Spinal cord (tissue), 10 donors: Measurements from ENCODE around the gene ERC2. TPM values are rescaled to one million over a fixed set of nuclear protein-coding genes. Genes with fewer than 3 reads are reported as not detected.

ENCODE experiments used
- DNase-seq, 6 donors: peaks; one replicate each; pipeline versions ENCODE4 v3.0.0 to v3.0.0-alpha.2; 2013 to 2015; ENCODE audit warnings: low spot score in 6 of 6, low read depth in 4 of 6
- H3K27ac ChIP-seq: one replicate; pipeline ENCODE4 v1.5.1; 2013; ENCODE audit warnings: low read depth, low read length, control low read depth
- H3K27me3 ChIP-seq: one replicate; pipeline ENCODE4 v1.6.1; 2013; ENCODE audit warnings: low read length; ENCODE audit not compliant: control insufficient read depth, insufficient read depth
- H3K36me3 ChIP-seq: one replicate; pipeline ENCODE4 v1.6.1; 2013; ENCODE audit warnings: low read length; ENCODE audit not compliant: control insufficient read depth, insufficient read depth
- H3K4me1 ChIP-seq: one replicate; pipeline ENCODE4 v1.6.1; 2013; ENCODE audit warnings: low read length; ENCODE audit not compliant: control insufficient read depth, insufficient read depth
- H3K4me3 ChIP-seq: one replicate; pipeline ENCODE4 v1.5.1; 2013; ENCODE audit warnings: low read depth, low read length, control low read depth
- H3K9me3 ChIP-seq: one replicate; pipeline ENCODE4 v1.6.1; 2013; ENCODE audit warnings: low read length; ENCODE audit not compliant: control insufficient read depth, insufficient read depth
- WGBS: methylation state at CpG from one replicate; pipeline ENCODE4 v1.1.5; 2013; ENCODE audit warnings: missing lambda C conversion rate; ENCODE audit not compliant: insufficient coverage; 5-methylcytosine and 5-hydroxymethylcytosine counted together
- polyA plus RNA-seq, 2 donors: library from polyadenylated mRNA; unstranded; fragments of 120-200 nt; gene quantifications; one replicate each; pipeline ENCODE4 v1.2.1, GENCODE V29; 2013; ENCODE audit not compliant: insufficient read length in 2 of 2
- total RNA-seq, 2 donors: library from RNA; depleted of rRNA in 1 of 2; stranded (reverse); fragments of 120-200 nt in 1 of 2; fragments of >200 nt in 1 of 2; gene quantifications; one replicate each; pipeline versions ENCODE4 v1.2.3 to v1.2.4, GENCODE V29; 2013 to 2014
- donor health status: healthy.

Gene ERC2
- total and polyA plus RNA-seq, 4 donors: 24.0 to 51.3 (median 29.7) TPM

- Histone ChIP-seq H3K4me3 (no peak overlapping the region), H3K27me3 (no peaks in the 10 kb centered on the region), H3K36me3 (no peaks in the 10 kb centered on the region), H3K4me1 (no peaks in the 10 kb centered on the region), H3K9me3 (no peaks in the 10 kb centered on the region), H3K27ac (no peak overlapping the region)
- DNase-seq: no peak
- 71% methylated on average over 2 of the region's 4 CpGs for WGBS
These were observed 132.2 kb downstream of the ERC2 start for GRCh38 chr3:56336023-56336422.

- H3K27ac ChIP-seq: no peak overlapping the region
These were observed 143.8 kb downstream of the ERC2 start for GRCh38 chr3:56324473-56324872.

GRCh38 chr3:56323986-56324420 lies 144.3 kb downstream of the ERC2 start:
- H3K27ac ChIP-seq: no peak overlapping the region
- H3K36me3 ChIP-seq: no peaks in the 10 kb centered on the region
- DNase-seq: no peak
- WGBS: no CpG with 5 or more reads among the region's 2 CpGs
- no peaks in the 10 kb centered on the region for H3K9me3 ChIP-seq
- H3K4me1 ChIP-seq: no peaks in the 10 kb centered on the region
- no peak overlapping the region for H3K4me3 ChIP-seq
- H3K27me3 ChIP-seq: no peaks in the 10 kb centered on the region

More at GRCh38 chr3:56324473-56324872, 143.8 kb downstream of the ERC2 start:
- Histone ChIP-seq H3K4me1 (no peaks in the 10 kb centered on the region), H3K4me3 (no peak overlapping the region), H3K9me3 (no peaks in the 10 kb centered on the region), H3K27me3 (no peaks in the 10 kb centered on the region), H3K36me3 (no peaks in the 10 kb centered on the region)
- 85% methylated on average over 3 of the region's 3 CpGs for WGBS
- no peak for DNase-seq

- Histone ChIP-seq H3K27ac (no peak overlapping the region), H3K9me3 (no peaks in the 10 kb centered on the region), H3K27me3 (no peaks in the 10 kb centered on the region), H3K4me3 (no peak overlapping the region), H3K36me3 (no peaks in the 10 kb centered on the region), H3K4me1 (no peaks in the 10 kb centered on the region)
- DNase-seq: no peak
- WGBS: 100% methylated on average over 1 of the region's 2 CpGs
These were observed 145.4 kb downstream of the ERC2 start for GRCh38 chr3:56322862-56323261.

- WGBS: 67% methylated on average over 1 of the region's 2 CpGs
- H3K9me3 ChIP-seq: no peaks in the 10 kb centered on the region
- H3K4me1 ChIP-seq: no peaks in the 10 kb centered on the region
- H3K4me3 ChIP-seq: no peak overlapping the region
- no peak for DNase-seq
- no peaks in the 10 kb centered on the region for H3K27me3 ChIP-seq
- no peak overlapping the region for H3K27ac ChIP-seq
- no peaks in the 10 kb centered on the region for H3K36me3 ChIP-seq
These were observed 146.4 kb downstream of the ERC2 start for GRCh38 chr3:56321892-56322291.

GRCh38 chr3:56321383-56321782 lies 146.9 kb downstream of the ERC2 start:
- H3K36me3 ChIP-seq: no peaks in the 10 kb centered on the region
- no peaks in the 10 kb centered on the region for H3K27me3 ChIP-seq
- H3K4me1 ChIP-seq: no peaks in the 10 kb centered on the region
- no peaks in the 10 kb centered on the region for H3K9me3 ChIP-seq
- H3K4me3 ChIP-seq: no peak overlapping the region
- no peak for DNase-seq
- no peak overlapping the region for H3K27ac ChIP-seq
- WGBS: no CpG with 5 or more reads among the region's 1 CpG

GRCh38 chr3:56320883-56321282 lies 147.4 kb downstream of the ERC2 start:
- H3K4me1 ChIP-seq: no peaks in the 10 kb centered on the region
- 88% methylated on average over 3 of the region's 5 CpGs for WGBS
- H3K27ac ChIP-seq: no peak overlapping the region
- DNase-seq: no peak
- no peak overlapping the region for H3K4me3 ChIP-seq
- no peaks in the 10 kb centered on the region for H3K9me3 ChIP-seq
- H3K27me3 ChIP-seq: no peaks in the 10 kb centered on the region
- H3K36me3 ChIP-seq: no peaks in the 10 kb centered on the region

GRCh38 chr3:56318891-56319290 lies 149.4 kb downstream of the ERC2 start:
- no CpG with 5 or more reads among the region's 3 CpGs for WGBS

GRCh38 chr3:56316944-56317343 lies 151.3 kb downstream of the ERC2 start:
- Histone ChIP-seq H3K27me3 (no peaks in the 10 kb centered on the region), H3K9me3 (no peaks in the 10 kb centered on the region), H3K27ac (no peak overlapping the region), H3K36me3 (no peaks in the 10 kb centered on the region), H3K4me1 (no peaks in the 10 kb centered on the region), H3K4me3 (no peak overlapping the region)
- no peak for DNase-seq
- WGBS: 63% methylated on average over 2 of the region's 3 CpGs

More at GRCh38 chr3:56318891-56319290, 149.4 kb downstream of the ERC2 start:
- Histone ChIP-seq H3K27me3 (no peaks in the 10 kb centered on the region), H3K4me3 (no peak overlapping the region), H3K27ac (no peak overlapping the region), H3K9me3 (no peaks in the 10 kb centered on the region), H3K36me3 (no peaks in the 10 kb centered on the region), H3K4me1 (no peaks in the 10 kb centered on the region)
- DNase-seq: peak in 1 of 6 donors; percentile 53

- Histone ChIP-seq H3K4me3 (no peak overlapping the region), H3K36me3 (no peaks in the 10 kb centered on the region), H3K27ac (no peak overlapping the region), H3K4me1 (no peaks in the 10 kb centered on the region), H3K9me3 (no peaks in the 10 kb centered on the region), H3K27me3 (no peaks in the 10 kb centered on the region)
- WGBS: 97% methylated on average over 4 of the region's 5 CpGs
- no peak for DNase-seq
These were observed 153.4 kb downstream of the ERC2 start for GRCh38 chr3:56314842-56315241.
